Measurements from ENCODE around the gene HYAL3. TPM values are rescaled to one million over a fixed set of nuclear protein-coding genes. Genes with fewer than 3 reads are reported as not detected.

Gene HYAL3
- total and polyA plus RNA-seq, 2 of the 13 experiments (the other 11 are each of a cell fraction or from before 2014, with no cell fraction given): 5.5 to 10.4 TPM

GRCh38 chr3:50320853-50321335 lies 21.7 kb upstream of the HYAL3 start (continued):
- TF ChIP-seq ZBTB37 (CRISPR knock-in tag; IDR thresholded peaks at IDR 0.05): no peak
- TF ChIP-seq SATB2 (CRISPR knock-in tag; IDR thresholded peaks at IDR 0.05): no peak
- no peak for TF ChIP-seq TCF7L2 (IDR thresholded peaks at IDR 0.05; ENCODE audit: low read depth, low read length)
- 0 out of 2 replicates have a peak, but pooled peaks have one; percentile 51 for TF ChIP-seq ZNF276 (CRISPR knock-in tag; IDR thresholded peaks at IDR 0.05; ENCODE audit: low read depth)
- no peak for TF ChIP-seq HINFP (CRISPR knock-in tag; IDR thresholded peaks at IDR 0.05; ENCODE audit: low read depth)
- no peak for TF ChIP-seq ZNF883 (CRISPR knock-in tag; IDR thresholded peaks at IDR 0.05; ENCODE audit: not compliant biosample characterization)
- TF ChIP-seq DNMT1 (CRISPR knock-in tag; IDR thresholded peaks at IDR 0.05): no peak
- TF ChIP-seq MXD3 (CRISPR knock-in tag; IDR thresholded peaks at IDR 0.05): peak; percentile 59; the same call in 1 of the 2 replicates
- TF ChIP-seq STAG1 (CRISPR knock-in tag; IDR thresholded peaks at IDR 0.05): no peak
- TF ChIP-seq ZBTB8A (CRISPR knock-in tag; IDR thresholded peaks at IDR 0.05; ENCODE audit: borderline replicate concordance, low read depth): no peak
- TF ChIP-seq BCL6 (CRISPR knock-in tag; IDR thresholded peaks at IDR 0.05): peak; percentile 11; the same call in 1 of the 2 replicates
- TF ChIP-seq MTA1 (CRISPR knock-in tag; IDR thresholded peaks at IDR 0.05; ENCODE audit: borderline replicate concordance): no peak
- no peak for TF ChIP-seq ZNF652 (CRISPR knock-in tag; IDR thresholded peaks at IDR 0.05; ENCODE audit: borderline replicate concordance, low read depth)
- 0 out of 2 replicates have a peak, but pooled peaks have one; percentile 15 for TF ChIP-seq ZNF580 (CRISPR knock-in tag; IDR thresholded peaks at IDR 0.05; ENCODE audit: borderline replicate concordance, low read depth)
- peak; percentile 36; the same call in 1 of the 2 replicates for TF ChIP-seq TAF1 (CRISPR knock-in tag; IDR thresholded peaks at IDR 0.05)
- TF ChIP-seq ZNF775 (CRISPR knock-in tag; IDR thresholded peaks at IDR 0.05; ENCODE audit: borderline replicate concordance): no peak
- no peak for TF ChIP-seq SIN3B (IDR thresholded peaks at IDR 0.05; ENCODE audit: low read length)
- TF ChIP-seq CC2D1A (CRISPR knock-in tag; IDR thresholded peaks at IDR 0.05): no peak
- TF ChIP-seq XBP1 (CRISPR knock-in tag; IDR thresholded peaks at IDR 0.05): no peak
- TF ChIP-seq ZNF274 (CRISPR knock-in tag; IDR thresholded peaks at IDR 0.05): no peak
- no peak; a peak in 2 of 4 replicates for TF ChIP-seq HMGXB4 (CRISPR knock-in tag; IDR thresholded peaks at IDR 0.05; ENCODE audit: borderline replicate concordance in 1 of 2, low read depth in 1 of 2)
